Trophoblast cell (in vitro differentiated cells and primary cell): ENCODE data around the gene CRMP1.

Experiments used
- DNase-seq, 2 donors: peaks; one replicate each; pipeline ENCODE4 v3.0.0-alpha.2; 2016
- H2AFZ ChIP-seq: 2 replicates; pipeline ENCODE4 v1.6.1; 2013; ENCODE audit warnings: low read length, moderate library complexity, mild to moderate bottlenecking; ENCODE audit not compliant: insufficient read depth, poor library complexity
- H2AK5ac ChIP-seq: 2 replicates; pipeline ENCODE4 v1.6.1; 2013; ENCODE audit warnings: mild to moderate bottlenecking, low read length
- H2BK120ac ChIP-seq: 2 replicates; pipeline ENCODE4 v1.6.1; 2013; ENCODE audit warnings: low read length, mild to moderate bottlenecking, moderate library complexity; ENCODE audit not compliant: insufficient read depth, poor library complexity
- H2BK12ac ChIP-seq: 2 replicates; pipeline ENCODE4 v1.6.1; 2013; ENCODE audit warnings: mild to moderate bottlenecking, low read length, moderate library complexity
- H2BK5ac ChIP-seq: 2 replicates; pipeline ENCODE4 v1.6.1; 2013; ENCODE audit warnings: low read length, low read depth, moderate library complexity, mild to moderate bottlenecking; ENCODE audit not compliant: poor library complexity
- H3K14ac ChIP-seq: 2 replicates; pipeline ENCODE4 v1.6.1; 2013; ENCODE audit warnings: mild to moderate bottlenecking, low read length
- H3K18ac ChIP-seq: 2 replicates; pipeline ENCODE4 v1.6.1; 2013; ENCODE audit warnings: mild to moderate bottlenecking, low read length
- H3K23ac ChIP-seq: 2 replicates; pipeline ENCODE4 v1.6.1; 2013; ENCODE audit warnings: low read length
- H3K27ac ChIP-seq: 2 replicates; pipeline ENCODE4 v1.5.1; 2013; ENCODE audit warnings: low read depth, mild to moderate bottlenecking, inconsistent platforms, low read length, moderate library complexity
- H3K27me3 ChIP-seq: 2 replicates; pipeline ENCODE4 v1.6.1; 2013; ENCODE audit warnings: inconsistent platforms, mild to moderate bottlenecking, low read length, moderate library complexity; ENCODE audit not compliant: insufficient read depth
- H3K36me3 ChIP-seq, 2 experiments: 1 replicate in 1 of 2; 2 replicates in 1 of 2; pipeline ENCODE4 v1.6.1; 2013; ENCODE audit warnings: low read length in 2 of 2, mild to moderate bottlenecking in 2 of 2, moderate library complexity in 1 of 2; ENCODE audit not compliant: insufficient read depth in 2 of 2, control insufficient read depth in 1 of 2
- H3K4ac ChIP-seq: 2 replicates; pipeline ENCODE4 v1.6.1; 2013; ENCODE audit warnings: low read depth, mild to moderate bottlenecking, low read length, moderate library complexity
- H3K4me1 ChIP-seq, 2 experiments: 1 replicate in 1 of 2; 2 replicates in 1 of 2; pipeline ENCODE4 v1.6.1; 2013; ENCODE audit warnings: low read length in 2 of 2, mild to moderate bottlenecking in 2 of 2, moderate library complexity in 1 of 2; ENCODE audit not compliant: insufficient read depth in 2 of 2, control insufficient read depth in 1 of 2
- H3K4me2 ChIP-seq: 2 replicates; pipeline ENCODE4 v1.6.1; 2013; ENCODE audit warnings: inconsistent platforms, mild to moderate bottlenecking, low read length, moderate library complexity
- H3K4me3 ChIP-seq: 2 replicates; pipeline ENCODE4 v1.5.1; 2013; ENCODE audit warnings: mild to moderate bottlenecking, low read depth, low read length, inconsistent platforms
- H3K79me1 ChIP-seq: one replicate; pipeline ENCODE4 v1.6.1; 2013; ENCODE audit warnings: low read length
- H3K79me2 ChIP-seq: 2 replicates; pipeline ENCODE4 v1.6.1; 2013; ENCODE audit warnings: low read length, mild to moderate bottlenecking; ENCODE audit not compliant: control insufficient read depth, insufficient read depth, poor library complexity
- H3K9ac ChIP-seq: 2 replicates; pipeline ENCODE4 v1.6.1; 2013; ENCODE audit warnings: mild to moderate bottlenecking, low read length
- H3K9me3 ChIP-seq: 2 replicates; pipeline ENCODE4 v1.6.1; 2013; ENCODE audit warnings: low read depth, mild to moderate bottlenecking, control low read depth, inconsistent platforms, low read length; ENCODE audit not compliant: insufficient read depth
- H4K12ac ChIP-seq: 2 replicates; pipeline ENCODE4 v1.6.1; 2013; ENCODE audit warnings: low read depth, mild to moderate bottlenecking, low read length, moderate library complexity
- H4K8ac ChIP-seq: 2 replicates; pipeline ENCODE4 v1.6.1; 2013; ENCODE audit warnings: low read depth, mild to moderate bottlenecking, low read length, moderate library complexity
- H4K91ac ChIP-seq: one replicate; pipeline ENCODE4 v1.6.1; 2013; ENCODE audit warnings: low read depth, mild to moderate bottlenecking, low read length, moderate library complexity
- WGBS: extraction: QIAGEN DNeasy Blood & Tissue Kit; methylation state at CpG from one replicate; pipeline ENCODE4 v1.1.7; 2013; ENCODE audit warnings: missing lambda C conversion rate; ENCODE audit not compliant: insufficient read length, insufficient coverage; ENCODE audit errors: extremely low coverage; 5-methylcytosine and 5-hydroxymethylcytosine counted together

CRMP1 gene

GRCh38 chr4:5919571-5919970, 26.7 kb upstream of the CRMP1 start:
- H3K4me1 ChIP-seq = peaks cover 3 to 6% of the 10 kb centered on the region in 2 experiments
- no peak overlapping the region for H2BK120ac ChIP-seq
- H4K91ac ChIP-seq = no peak overlapping the region
- H4K8ac ChIP-seq = no peak overlapping the region
- no peaks in the 10 kb centered on the region for H3K36me3 ChIP-seq
- H3K9ac ChIP-seq = no peak overlapping the region
- no peak overlapping the region for H2BK12ac ChIP-seq
- no peak overlapping the region for H3K27ac ChIP-seq
- no peak overlapping the region for H3K14ac ChIP-seq
- no peaks in the 10 kb centered on the region for H3K79me2 ChIP-seq
- no peak overlapping the region for H2AFZ ChIP-seq
- H2BK5ac ChIP-seq = no peak overlapping the region
- WGBS = no CpG with 5 or more reads among the region's 7 CpGs
- no peak for DNase-seq
- no peak overlapping the region for H3K18ac ChIP-seq
- H3K4ac ChIP-seq = no peak overlapping the region
- no peak overlapping the region for H3K4me3 ChIP-seq
- H3K4me2 ChIP-seq = no peak overlapping the region
- no peak overlapping the region for H4K12ac ChIP-seq
- peaks cover 3% of the 10 kb centered on the region for H3K9me3 ChIP-seq
- no peak overlapping the region for H2AK5ac ChIP-seq
- peaks cover 2% of the 10 kb centered on the region for H3K27me3 ChIP-seq
- no peaks in the 10 kb centered on the region for H3K79me1 ChIP-seq
- H3K23ac ChIP-seq = no peak overlapping the region

- no peak overlapping the region for H4K91ac ChIP-seq
- H3K4me1 ChIP-seq = peaks cover 3 to 6% of the 10 kb centered on the region in 2 experiments
- no peak overlapping the region for H3K9ac ChIP-seq
- no peak overlapping the region for H2AFZ ChIP-seq
- no peaks in the 10 kb centered on the region for H3K79me1 ChIP-seq
- no peak overlapping the region for H3K4me3 ChIP-seq
- H3K9me3 ChIP-seq = peaks cover 3% of the 10 kb centered on the region
- DNase-seq = no peak
- H3K27ac ChIP-seq = no peak overlapping the region
- H3K4me2 ChIP-seq = no peak overlapping the region
- no peaks in the 10 kb centered on the region for H3K79me2 ChIP-seq
- H4K12ac ChIP-seq = no peak overlapping the region
- H2BK12ac ChIP-seq = no peak overlapping the region
- peaks cover 2% of the 10 kb centered on the region for H3K27me3 ChIP-seq
- H3K18ac ChIP-seq = no peak overlapping the region
- no CpG with 5 or more reads among the region's 8 CpGs for WGBS
- no peak overlapping the region for H4K8ac ChIP-seq
- no peak overlapping the region for H2BK5ac ChIP-seq
- no peak overlapping the region for H3K4ac ChIP-seq
- no peaks in the 10 kb centered on the region for H3K36me3 ChIP-seq
- no peak overlapping the region for H2BK120ac ChIP-seq
- H3K14ac ChIP-seq = no peak overlapping the region
- H2AK5ac ChIP-seq = no peak overlapping the region
- H3K23ac ChIP-seq = no peak overlapping the region
These were observed 26.2 kb upstream of the CRMP1 start for GRCh38 chr4:5919044-5919443.

GRCh38 chr4:5918331-5918985, 25.6 kb upstream of the CRMP1 start:
- no CpG with 5 or more reads among the region's 8 CpGs for WGBS
- no peak overlapping the region for H3K4ac ChIP-seq
- H2BK12ac ChIP-seq = no peak overlapping the region
- no peaks in the 10 kb centered on the region for H3K36me3 ChIP-seq
- H3K4me2 ChIP-seq = no peak overlapping the region
- H3K4me3 ChIP-seq = no peak overlapping the region
- H4K8ac ChIP-seq = no peak overlapping the region
- H3K27me3 ChIP-seq = peaks cover 2% of the 10 kb centered on the region
- no peak overlapping the region for H2BK5ac ChIP-seq
- H3K9me3 ChIP-seq = peaks cover 3% of the 10 kb centered on the region
- no peaks in the 10 kb centered on the region for H3K79me2 ChIP-seq
- H3K18ac ChIP-seq = no peak overlapping the region
- no peak overlapping the region for H3K9ac ChIP-seq
- H3K79me1 ChIP-seq = no peaks in the 10 kb centered on the region
- no peak overlapping the region for H4K12ac ChIP-seq
- H2BK120ac ChIP-seq = no peak overlapping the region
- no peak overlapping the region for H4K91ac ChIP-seq
- peaks cover 3 to 6% of the 10 kb centered on the region in 2 experiments for H3K4me1 ChIP-seq
- DNase-seq = no peak
- H3K14ac ChIP-seq = no peak overlapping the region
- no peak overlapping the region for H3K23ac ChIP-seq
- no peak overlapping the region for H2AK5ac ChIP-seq
- H2AFZ ChIP-seq = no peak overlapping the region
- no peak overlapping the region for H3K27ac ChIP-seq

- Histone ChIP-seq H4K12ac (no peak overlapping the region), H3K9ac (no peak overlapping the region), H3K27ac (no peak overlapping the region), H3K4me1 (peaks cover 3 to 6% of the 10 kb centered on the region in 2 experiments), H3K18ac (no peak overlapping the region), H3K23ac (no peak overlapping the region), H3K9me3 (peaks cover 3% of the 10 kb centered on the region), H2BK5ac (no peak overlapping the region), H3K79me2 (no peaks in the 10 kb centered on the region), H2BK120ac (no peak overlapping the region), H2BK12ac (no peak overlapping the region), H3K14ac (no peak overlapping the region), H4K8ac (no peak overlapping the region), H4K91ac (no peak overlapping the region), H3K4ac (no peak overlapping the region), H3K79me1 (no peaks in the 10 kb centered on the region), H2AFZ (no peak overlapping the region), H3K36me3 (no peaks in the 10 kb centered on the region), H3K27me3 (peaks cover 2% of the 10 kb centered on the region), H2AK5ac (no peak overlapping the region), H3K4me3 (no peak overlapping the region), H3K4me2 (no peak overlapping the region)
- no peak for DNase-seq
- WGBS = no CpG with 5 or more reads among the region's 11 CpGs
These were observed 24.8 kb upstream of the CRMP1 start for GRCh38 chr4:5917672-5918071.
